ENCODE data around the gene BRIX1. TPM values are rescaled to one million over a fixed set of nuclear protein-coding genes. Genes with fewer than 3 reads are reported as not detected.

Gene BRIX1
- total RNA-seq, 1 experiment from 2014 or later, result 77.0 TPM

DNA sequence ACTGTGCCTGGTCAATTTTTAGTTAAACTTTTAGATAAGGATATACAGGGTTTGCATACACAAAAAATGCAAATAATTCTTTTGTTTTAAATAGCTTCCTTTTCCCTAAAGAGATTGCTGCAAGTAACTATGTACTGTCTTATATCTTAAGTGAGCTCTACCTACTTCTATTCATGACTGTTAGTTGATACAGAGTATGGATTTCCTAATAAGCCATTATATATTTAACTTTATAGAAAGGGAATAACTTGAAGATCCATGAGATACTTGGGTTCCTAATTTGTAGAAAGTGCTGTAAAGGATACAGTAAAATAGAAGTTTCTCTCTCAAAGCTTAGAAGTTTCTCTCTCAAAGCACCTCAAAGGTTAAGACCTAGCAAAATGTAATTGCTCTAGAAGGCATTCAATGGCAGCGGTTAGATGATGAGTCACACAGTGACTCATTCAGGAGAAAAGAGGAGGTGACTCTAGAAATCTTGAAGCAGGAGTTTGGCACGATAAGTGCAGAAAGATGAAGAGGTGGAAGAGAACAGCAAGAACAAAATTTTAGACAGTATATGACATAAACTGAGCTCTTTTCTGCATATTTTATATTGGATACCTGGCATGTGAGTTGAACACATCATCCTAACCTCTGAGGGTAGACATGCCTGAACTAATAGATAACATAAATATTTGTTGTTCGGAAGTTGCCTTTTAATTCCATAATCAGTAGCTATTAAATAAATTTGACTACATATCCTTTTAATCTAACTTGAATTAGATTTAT is 8.4 kb downstream of the BRIX1 start:
- Histone ChIP-seq H3T11ph (ENCODE audit: low read length) (no peak overlapping the region), H3K56ac (ENCODE audit: insufficient read length, low read depth, low read length) (no peak overlapping the region), H3K4ac (ENCODE audit: low read depth, low read length) (no peak overlapping the region), H3K27ac (ENCODE audit: insufficient read length, low read depth, low read length) (no peak overlapping the region), H3K18ac (ENCODE audit: insufficient read length, low read depth, low read length) (no peak overlapping the region), H3K9me3 (ENCODE audit: control insufficient read depth, low read depth, low read length) (no peaks in the 10 kb centered on the region), H2BK20ac (ENCODE audit: low read depth, low read length, poor library complexity, severe bottlenecking) (no peak overlapping the region), H2BK12ac (ENCODE audit: insufficient read length, low read depth, low read length) (no peak overlapping the region), H3K9ac (ENCODE audit: extremely low read depth, insufficient read length, low read length) (no peak overlapping the region), H2BK120ac (ENCODE audit: low read depth, low read length, poor library complexity, severe bottlenecking) (no peak overlapping the region), H3K23me2 (ENCODE audit: insufficient read length, low read depth, low read length, poor library complexity, severe bottlenecking) (no peaks in the 10 kb centered on the region), H2AK5ac (ENCODE audit: insufficient read length, low read length) (no peak overlapping the region), H4K8ac (replicated peaks; ENCODE audit: insufficient read length, low read depth, low read length) (no peak overlapping the region), H3K4me1 (ENCODE audit: insufficient read depth, low read length) (no peaks in the 10 kb centered on the region), H3K79me1 (ENCODE audit: insufficient read depth, low read depth, low read length, poor library complexity, severe bottlenecking) (no peaks in the 10 kb centered on the region), H2BK5ac (ENCODE audit: insufficient read length, low read length) (no peak overlapping the region), H4K5ac (ENCODE audit: insufficient read length, low read depth, low read length) (no peak overlapping the region), H2AFZ (ENCODE audit: low read length) (no peak overlapping the region), H3K23ac (ENCODE audit: insufficient read length, low read depth, low read length) (no peak overlapping the region), H3K14ac (ENCODE audit: insufficient read depth, low read length) (no peak overlapping the region), H3K4me2 (ENCODE audit: insufficient read depth, insufficient read length, low read length) (no peak overlapping the region), H4K20me1 (ENCODE audit: control insufficient read depth, insufficient read depth, insufficient read length) (no peaks in the 10 kb centered on the region), H3K79me2 (ENCODE audit: insufficient read depth, low read length) (no peaks in the 10 kb centered on the region), H3K27me3 (ENCODE audit: insufficient read depth, low read length) (no peaks in the 10 kb centered on the region), H4K91ac (ENCODE audit: insufficient read length, low read depth, low read length) (no peak overlapping the region), H2BK15ac (ENCODE audit: low read depth, low read length) (no peak overlapping the region)
- no peak overlapping the region for H3K4me3 Mint-ChIP-seq
- no CpG with 5 or more reads among the region's 3 CpGs for WGBS (ENCODE audit: extremely low coverage, insufficient read length, low lambda C conversion rate)
- no peak for DNase-seq
- H3K9me3 Mint-ChIP-seq, result no peaks in the 10 kb centered on the region
- H3K27ac Mint-ChIP-seq, result no peak overlapping the region; a peak in 1 of 7 replicates
- H3K27me3 Mint-ChIP-seq (ENCODE audit: low read depth), result no peaks in the 10 kb centered on the region
- H3K4me1 Mint-ChIP-seq, result peaks cover 2 to 4% of the 10 kb centered on the region in 2 experiments; a peak in 3 of 4 replicates
- peaks cover 34 to 79% (median 69%) of the 10 kb centered on the region in 3 experiments for H3K36me3 Mint-ChIP-seq (ENCODE audit: insufficient read depth in 1 of 3, low read depth in 3 of 3)
- TF ChIP-seq, protein P1, sequence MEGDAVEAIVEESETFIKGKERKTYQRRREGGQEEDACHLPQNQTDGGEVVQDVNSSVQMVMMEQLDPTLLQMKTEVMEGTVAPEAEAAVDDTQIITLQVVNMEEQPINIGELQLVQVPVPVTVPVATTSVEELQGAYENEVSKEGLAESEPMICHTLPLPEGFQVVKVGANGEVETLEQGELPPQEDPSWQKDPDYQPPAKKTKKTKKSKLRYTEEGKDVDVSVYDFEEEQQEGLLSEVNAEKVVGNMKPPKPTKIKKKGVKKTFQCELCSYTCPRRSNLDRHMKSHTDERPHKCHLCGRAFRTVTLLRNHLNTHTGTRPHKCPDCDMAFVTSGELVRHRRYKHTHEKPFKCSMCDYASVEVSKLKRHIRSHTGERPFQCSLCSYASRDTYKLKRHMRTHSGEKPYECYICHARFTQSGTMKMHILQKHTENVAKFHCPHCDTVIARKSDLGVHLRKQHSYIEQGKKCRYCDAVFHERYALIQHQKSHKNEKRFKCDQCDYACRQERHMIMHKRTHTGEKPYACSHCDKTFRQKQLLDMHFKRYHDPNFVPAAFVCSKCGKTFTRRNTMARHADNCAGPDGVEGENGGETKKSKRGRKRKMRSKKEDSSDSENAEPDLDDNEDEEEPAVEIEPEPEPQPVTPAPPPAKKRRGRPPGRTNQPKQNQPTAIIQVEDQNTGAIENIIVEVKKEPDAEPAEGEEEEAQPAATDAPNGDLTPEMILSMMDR (conservative IDR thresholded peaks at IDR 0.05), result no peak
